ENCODE data around the gene GDI1. TPM values are rescaled to one million over a fixed set of nuclear protein-coding genes. Genes with fewer than 3 reads are reported as not detected.
"Not testable (repeated sequence)": the region's sequence is repeated elsewhere in the genome, so short reads cannot be mapped to it uniquely, and the experiment has no call there.

The GDI1 gene
- total and polyA plus RNA-seq, 9 donors = 45.4 to 106 (median 91.3) TPM

DNA sequence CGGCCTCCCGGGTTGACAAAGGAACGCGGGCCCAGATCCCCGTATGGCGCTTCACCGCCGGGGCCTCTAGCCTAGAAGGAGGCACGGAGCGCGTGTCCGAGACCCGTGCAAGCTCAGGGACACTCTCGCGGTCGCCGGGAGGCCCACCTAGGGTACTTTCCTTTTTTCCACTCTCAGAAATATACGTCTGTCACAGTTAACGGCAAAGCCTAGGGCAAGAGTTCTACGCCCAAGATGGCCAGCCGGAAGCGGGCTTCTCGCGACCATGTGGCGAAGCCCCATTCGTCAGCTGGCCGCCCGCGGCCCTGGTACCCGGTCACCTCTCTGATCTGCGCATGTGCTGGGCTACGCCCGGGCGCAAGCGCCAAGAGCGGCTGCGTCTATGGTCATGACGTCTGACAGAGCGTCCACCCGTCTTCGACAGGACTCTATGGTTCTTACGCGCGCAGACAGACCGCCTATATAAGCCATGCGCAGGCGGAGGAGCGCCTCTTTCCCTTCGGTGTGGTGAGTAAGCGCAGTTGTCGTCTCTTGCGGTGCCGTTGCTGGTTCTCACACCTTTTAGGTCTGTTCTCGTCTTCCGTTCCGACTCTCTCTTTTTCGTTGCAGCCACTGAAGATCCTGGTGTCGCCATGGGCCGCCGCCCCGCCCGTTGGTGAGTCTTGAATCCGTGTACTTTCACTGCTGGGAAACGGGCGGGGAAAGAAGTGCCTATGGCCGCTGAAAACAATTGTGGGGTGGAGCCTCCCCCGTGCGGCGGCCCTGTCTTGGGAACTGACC is 38.9 kb upstream of the GDI1 start, which contains the start of gene RPL10:
TSS of gene RPL10 (plus strand) at position 490 of the 780 bp plus-strand sequence. CDS start at position 633, 143 bp downstream.
- H3K27ac ChIP-seq (ENCODE audit: low read length) = peak within 1 kb of the TSS; percentile 100
- 35% methylated on average over 63 of the region's 69 CpGs for WGBS (ENCODE audit: insufficient coverage)
- DNase-seq = peak; percentile 98
- H3K4me3 ChIP-seq (ENCODE audit: low read length) = peak within 1 kb of the TSS; percentile 89
- H3K36me3 ChIP-seq (ENCODE audit: control insufficient read depth, insufficient read depth, low read length) = peaks cover 26% of the 10 kb centered on the region
- H3K27me3 ChIP-seq (ENCODE audit: control insufficient read depth, insufficient read depth, low read length) = no peaks in the 10 kb centered on the region
- H3K9me3 ChIP-seq (replicated peaks; ENCODE audit: control insufficient read depth, low read depth, low read length) = no peaks in the 10 kb centered on the region
- H3K4me1 ChIP-seq (ENCODE audit: control insufficient read depth, insufficient read depth, low read length) = peaks cover 13% of the 10 kb centered on the region

GRCh38 chrX:154398668-154399526 is 38.1 kb upstream of the GDI1 start:
- WGBS (ENCODE audit: insufficient coverage) = 44% methylated on average over 39 of the region's 49 CpGs
- DNase-seq = peak; percentile 92
- Histone ChIP-seq H3K27me3 (ENCODE audit: control insufficient read depth, insufficient read depth, low read length) (no peaks in the 10 kb centered on the region), H3K9me3 (replicated peaks; ENCODE audit: control insufficient read depth, low read depth, low read length) (no peaks in the 10 kb centered on the region), H3K4me1 (ENCODE audit: control insufficient read depth, insufficient read depth, low read length) (peaks cover 13% of the 10 kb centered on the region), H3K4me3 (ENCODE audit: low read length) (peak overlapping the region; percentile 89), H3K36me3 (ENCODE audit: control insufficient read depth, insufficient read depth, low read length) (peaks cover 26% of the 10 kb centered on the region), H3K27ac (ENCODE audit: low read length) (peak overlapping the region; percentile 100)

DNA sequence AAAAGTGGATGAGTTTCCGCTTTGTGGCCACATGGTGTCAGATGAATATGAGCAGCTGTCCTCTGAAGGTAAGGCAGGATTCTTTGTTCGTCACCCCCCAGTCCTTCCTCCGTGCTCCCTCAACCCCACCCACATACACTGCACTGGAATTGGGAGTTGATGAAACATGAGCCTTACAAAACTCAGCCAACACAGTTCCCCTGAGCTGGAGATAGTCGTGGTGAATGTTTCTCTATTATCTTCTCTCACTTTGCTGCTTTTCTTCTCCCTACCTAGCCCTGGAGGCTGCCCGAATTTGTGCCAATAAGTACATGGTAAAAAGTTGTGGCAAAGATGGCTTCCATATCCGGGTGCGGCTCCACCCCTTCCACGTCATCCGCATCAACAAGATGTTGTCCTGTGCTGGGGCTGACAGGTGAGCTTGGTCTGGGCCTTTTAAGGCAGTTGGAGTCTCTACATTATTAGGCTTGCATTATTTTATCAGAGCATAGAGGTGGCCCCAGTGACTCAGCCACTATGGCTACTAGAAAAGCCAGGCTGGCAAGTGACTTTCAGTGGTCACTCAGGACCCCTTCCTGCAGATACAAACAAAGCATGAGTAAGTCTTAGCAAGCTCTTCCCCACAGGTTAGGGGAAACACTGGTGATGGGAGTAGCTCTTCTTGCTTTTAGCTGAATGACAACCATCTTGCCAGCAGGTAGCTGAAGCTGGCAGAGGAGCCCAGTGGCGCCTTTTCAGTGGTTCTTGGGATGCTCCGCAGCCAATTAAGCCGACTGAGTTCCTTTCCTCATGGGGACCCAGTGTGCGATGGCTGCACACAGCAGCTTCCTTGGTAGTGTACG is 37.2 kb upstream of the GDI1 start:
- peak; percentile 18 for DNase-seq
- peaks cover 13% of the 10 kb centered on the region for H3K4me1 ChIP-seq (ENCODE audit: control insufficient read depth, insufficient read depth, low read length)
- peak overlapping the region; percentile 89 for H3K4me3 ChIP-seq (ENCODE audit: low read length)
- peaks cover 26% of the 10 kb centered on the region for H3K36me3 ChIP-seq (ENCODE audit: control insufficient read depth, insufficient read depth, low read length)
- peak overlapping the region; percentile 100 for H3K27ac ChIP-seq (ENCODE audit: low read length)
- 86% methylated on average over 2 of the region's 14 CpGs for WGBS (ENCODE audit: insufficient coverage)
- no peaks in the 10 kb centered on the region for H3K27me3 ChIP-seq (ENCODE audit: control insufficient read depth, insufficient read depth, low read length)
- no peaks in the 10 kb centered on the region for H3K9me3 ChIP-seq (replicated peaks; ENCODE audit: control insufficient read depth, low read depth, low read length)

GRCh38 chrX:154400369-154400817 is 36.6 kb upstream of the GDI1 start:
- peaks cover 13% of the 10 kb centered on the region for H3K4me1 ChIP-seq (ENCODE audit: control insufficient read depth, insufficient read depth, low read length)
- H3K4me3 ChIP-seq (ENCODE audit: low read length); H3K27ac ChIP-seq (ENCODE audit: low read length); DNase-seq; H3K27me3 ChIP-seq (ENCODE audit: control insufficient read depth, insufficient read depth, low read length); H3K9me3 ChIP-seq (replicated peaks; ENCODE audit: control insufficient read depth, low read depth, low read length): not testable (repeated sequence)
- no CpG with 5 or more reads among the region's 6 CpGs for WGBS (ENCODE audit: insufficient coverage)
- H3K36me3 ChIP-seq (ENCODE audit: control insufficient read depth, insufficient read depth, low read length) = peaks cover 26% of the 10 kb centered on the region

DNA sequence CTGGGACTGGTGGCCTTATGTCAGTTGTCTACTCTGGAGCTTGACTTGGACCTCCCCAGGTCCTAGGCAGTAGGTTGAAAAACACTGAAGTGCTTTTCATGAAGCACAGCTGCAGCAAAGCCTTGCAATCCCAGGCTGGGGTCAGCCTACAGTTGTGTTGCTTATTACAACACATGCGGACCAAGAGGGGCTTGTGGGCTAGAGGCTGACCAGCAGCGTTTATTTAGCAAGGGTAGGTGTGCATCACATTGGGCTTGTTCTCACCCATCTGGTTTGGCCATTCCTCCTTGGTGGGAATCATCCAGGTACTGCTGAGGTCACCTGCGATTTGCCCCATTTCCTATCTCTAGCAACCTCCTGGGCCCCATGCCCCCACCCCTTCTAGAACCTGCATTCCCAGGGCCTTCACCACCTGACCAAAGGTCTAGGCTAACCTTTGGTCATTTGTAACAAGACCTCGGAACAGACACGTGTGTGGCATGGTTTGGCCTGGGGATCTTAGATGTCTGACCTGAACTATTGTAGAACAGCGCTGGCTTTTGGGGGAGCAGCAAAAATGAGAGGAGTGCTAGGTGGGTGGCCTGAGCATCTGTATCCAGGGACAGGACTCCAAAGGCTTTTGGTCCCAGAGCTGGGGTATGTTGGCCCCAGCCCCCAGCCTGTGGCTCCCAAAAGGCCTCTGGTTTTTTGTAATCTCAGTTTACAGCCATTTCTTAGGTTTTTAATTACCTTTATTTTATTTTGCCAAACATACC is 35.7 kb upstream of the GDI1 start:
- H3K27ac ChIP-seq (ENCODE audit: low read length) = peak overlapping the region; percentile 7
- peaks cover 13% of the 10 kb centered on the region for H3K4me1 ChIP-seq (ENCODE audit: control insufficient read depth, insufficient read depth, low read length)
- H3K9me3 ChIP-seq (replicated peaks; ENCODE audit: control insufficient read depth, low read depth, low read length) = peaks cover 2% of the 10 kb centered on the region
- no peak overlapping the region for H3K4me3 ChIP-seq (ENCODE audit: low read length)
- no peak for DNase-seq
- no peaks in the 10 kb centered on the region for H3K27me3 ChIP-seq (ENCODE audit: control insufficient read depth, insufficient read depth, low read length)
- H3K36me3 ChIP-seq (ENCODE audit: control insufficient read depth, insufficient read depth, low read length) = peaks cover 26% of the 10 kb centered on the region
- whole genome bisulfite sequencing (ENCODE audit: insufficient coverage) = 48% methylated on average over 6 of the region's 6 CpGs

DNA sequence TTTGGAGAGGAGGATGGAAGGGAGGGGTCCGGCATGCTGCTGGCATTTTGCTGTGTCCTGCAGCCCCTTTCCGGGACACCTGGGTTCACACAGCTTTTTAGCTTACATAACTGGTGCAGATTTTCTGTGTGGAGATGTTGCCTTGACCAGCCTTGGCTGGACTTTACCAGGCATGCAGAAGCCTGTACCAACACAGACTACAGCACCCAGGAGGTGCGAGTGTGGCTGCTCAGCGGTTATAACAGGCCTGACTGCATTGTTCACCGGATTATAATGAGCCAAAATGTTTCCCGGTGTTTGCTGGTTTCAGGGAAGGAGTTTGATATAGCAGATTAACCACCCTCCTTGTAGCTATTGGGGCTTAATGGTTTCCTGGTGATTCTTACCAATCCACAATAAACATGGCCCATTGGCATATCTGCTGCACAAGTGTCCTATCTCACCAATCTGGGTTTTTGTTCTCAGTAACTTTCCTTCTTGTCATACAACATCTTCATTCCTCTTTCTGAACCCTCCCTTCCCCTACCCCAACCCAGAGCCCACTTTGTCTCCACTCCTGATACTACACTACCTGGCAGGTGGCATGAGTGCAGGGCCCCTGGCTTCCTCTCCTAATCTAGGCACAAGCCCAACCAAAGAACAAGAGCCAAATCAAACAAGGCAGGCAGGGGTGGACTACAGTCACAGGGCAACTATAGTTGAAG is 34.9 kb upstream of the GDI1 start:
- DNase-seq = no peak
- Histone ChIP-seq H3K4me1 (ENCODE audit: control insufficient read depth, insufficient read depth, low read length) (peaks cover 13% of the 10 kb centered on the region), H3K27me3 (ENCODE audit: control insufficient read depth, insufficient read depth, low read length) (no peaks in the 10 kb centered on the region), H3K36me3 (ENCODE audit: control insufficient read depth, insufficient read depth, low read length) (peaks cover 26% of the 10 kb centered on the region), H3K4me3 (ENCODE audit: low read length) (no peak overlapping the region), H3K27ac (ENCODE audit: low read length) (no peak overlapping the region), H3K9me3 (replicated peaks; ENCODE audit: control insufficient read depth, low read depth, low read length) (peaks cover 2% of the 10 kb centered on the region)
- no CpG with 5 or more reads among the region's 6 CpGs for WGBS (ENCODE audit: insufficient coverage)

GRCh38 chrX:154402622-154403127 is 34.3 kb upstream of the GDI1 start:
- H3K4me1 ChIP-seq (ENCODE audit: control insufficient read depth, insufficient read depth, low read length) = peaks cover 10% of the 10 kb centered on the region
- DNase-seq = no peak
- H3K4me3 ChIP-seq (ENCODE audit: low read length) = no peak overlapping the region
- H3K9me3 ChIP-seq (replicated peaks; ENCODE audit: control insufficient read depth, low read depth, low read length) = peaks cover 2% of the 10 kb centered on the region
- WGBS (ENCODE audit: insufficient coverage) = 83% methylated on average over 15 of the region's 19 CpGs
- H3K36me3 ChIP-seq (ENCODE audit: control insufficient read depth, insufficient read depth, low read length) = peaks cover 26% of the 10 kb centered on the region
- no peak overlapping the region for H3K27ac ChIP-seq (ENCODE audit: low read length)
- no peaks in the 10 kb centered on the region for H3K27me3 ChIP-seq (ENCODE audit: control insufficient read depth, insufficient read depth, low read length)

GRCh38 chrX:154403192-154403591 is 33.8 kb upstream of the GDI1 start:
- WGBS (ENCODE audit: insufficient coverage) = 76% methylated on average over 9 of the region's 10 CpGs
- peaks cover 2% of the 10 kb centered on the region for H3K9me3 ChIP-seq (replicated peaks; ENCODE audit: control insufficient read depth, low read depth, low read length)
- no peaks in the 10 kb centered on the region for H3K27me3 ChIP-seq (ENCODE audit: control insufficient read depth, insufficient read depth, low read length)
- H3K36me3 ChIP-seq (ENCODE audit: control insufficient read depth, insufficient read depth, low read length) = peaks cover 26% of the 10 kb centered on the region
- no peak overlapping the region for H3K4me3 ChIP-seq (ENCODE audit: low read length)
- H3K27ac ChIP-seq (ENCODE audit: low read length) = no peak overlapping the region
- H3K4me1 ChIP-seq (ENCODE audit: control insufficient read depth, insufficient read depth, low read length) = peaks cover 9% of the 10 kb centered on the region
- no peak for DNase-seq

Data from muscle of leg (tissue), 11 donors.